GM10266 (cell line): ENCODE results near the gene CCN2.

ENCODE experiments used
- DNase-seq: peaks from one replicate; pipeline ENCODE4 v3.0.0; 2012; ENCODE audit errors: extremely low spot score
- TF ChIP-seq, protein P1 (sequence below): IDR thresholded peaks from 2 replicates; pipeline ENCODE4 v1.5.1; 2012; ENCODE audit warnings: mild to moderate bottlenecking, low read depth; ENCODE audit not compliant: control insufficient read depth, insufficient read depth; ENCODE audit errors: missing control alignments

CCN2 gene

DNA sequence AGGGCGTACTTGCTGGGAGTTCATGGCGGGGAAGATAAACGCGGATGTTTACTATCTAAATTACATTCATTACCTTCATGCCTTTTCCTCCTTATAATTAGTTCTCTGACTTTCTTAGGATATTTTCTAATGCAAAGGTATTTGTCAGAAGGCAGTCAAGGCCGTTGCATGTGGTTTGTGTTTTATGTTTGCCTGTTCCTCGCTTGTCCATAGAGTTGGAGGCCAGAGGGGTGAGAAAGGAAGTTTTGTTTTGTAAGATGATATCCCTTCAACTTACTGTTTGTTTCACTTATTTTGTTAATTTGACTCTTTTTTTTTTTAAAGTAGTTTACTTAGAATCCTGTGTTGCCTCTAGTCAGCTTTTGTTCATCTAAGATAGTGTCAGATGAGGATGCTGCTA, 4.0 kb upstream of the CCN2 start:
- no peak for DNase-seq
- TF ChIP-seq, protein P1, sequence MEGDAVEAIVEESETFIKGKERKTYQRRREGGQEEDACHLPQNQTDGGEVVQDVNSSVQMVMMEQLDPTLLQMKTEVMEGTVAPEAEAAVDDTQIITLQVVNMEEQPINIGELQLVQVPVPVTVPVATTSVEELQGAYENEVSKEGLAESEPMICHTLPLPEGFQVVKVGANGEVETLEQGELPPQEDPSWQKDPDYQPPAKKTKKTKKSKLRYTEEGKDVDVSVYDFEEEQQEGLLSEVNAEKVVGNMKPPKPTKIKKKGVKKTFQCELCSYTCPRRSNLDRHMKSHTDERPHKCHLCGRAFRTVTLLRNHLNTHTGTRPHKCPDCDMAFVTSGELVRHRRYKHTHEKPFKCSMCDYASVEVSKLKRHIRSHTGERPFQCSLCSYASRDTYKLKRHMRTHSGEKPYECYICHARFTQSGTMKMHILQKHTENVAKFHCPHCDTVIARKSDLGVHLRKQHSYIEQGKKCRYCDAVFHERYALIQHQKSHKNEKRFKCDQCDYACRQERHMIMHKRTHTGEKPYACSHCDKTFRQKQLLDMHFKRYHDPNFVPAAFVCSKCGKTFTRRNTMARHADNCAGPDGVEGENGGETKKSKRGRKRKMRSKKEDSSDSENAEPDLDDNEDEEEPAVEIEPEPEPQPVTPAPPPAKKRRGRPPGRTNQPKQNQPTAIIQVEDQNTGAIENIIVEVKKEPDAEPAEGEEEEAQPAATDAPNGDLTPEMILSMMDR = no peak

DNA sequence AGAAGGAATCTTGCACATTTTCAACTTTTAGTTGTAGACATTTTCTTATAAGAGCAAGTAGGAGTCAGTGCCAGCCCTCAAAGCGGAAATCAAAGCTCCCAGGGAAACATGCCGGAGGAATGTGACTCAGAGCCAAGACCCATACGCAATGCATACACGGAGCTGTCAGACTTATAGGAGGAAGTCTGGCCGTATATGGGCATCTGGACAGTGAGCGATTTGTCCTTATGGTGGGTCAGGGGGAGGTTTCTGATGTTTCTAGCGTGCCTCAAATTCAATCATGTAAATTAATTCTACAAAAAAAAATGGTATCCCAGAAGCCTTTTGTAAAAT, 3.6 kb upstream of the CCN2 start:
- DNase-seq = no peak
- TF ChIP-seq, protein P1 = no peak

DNA sequence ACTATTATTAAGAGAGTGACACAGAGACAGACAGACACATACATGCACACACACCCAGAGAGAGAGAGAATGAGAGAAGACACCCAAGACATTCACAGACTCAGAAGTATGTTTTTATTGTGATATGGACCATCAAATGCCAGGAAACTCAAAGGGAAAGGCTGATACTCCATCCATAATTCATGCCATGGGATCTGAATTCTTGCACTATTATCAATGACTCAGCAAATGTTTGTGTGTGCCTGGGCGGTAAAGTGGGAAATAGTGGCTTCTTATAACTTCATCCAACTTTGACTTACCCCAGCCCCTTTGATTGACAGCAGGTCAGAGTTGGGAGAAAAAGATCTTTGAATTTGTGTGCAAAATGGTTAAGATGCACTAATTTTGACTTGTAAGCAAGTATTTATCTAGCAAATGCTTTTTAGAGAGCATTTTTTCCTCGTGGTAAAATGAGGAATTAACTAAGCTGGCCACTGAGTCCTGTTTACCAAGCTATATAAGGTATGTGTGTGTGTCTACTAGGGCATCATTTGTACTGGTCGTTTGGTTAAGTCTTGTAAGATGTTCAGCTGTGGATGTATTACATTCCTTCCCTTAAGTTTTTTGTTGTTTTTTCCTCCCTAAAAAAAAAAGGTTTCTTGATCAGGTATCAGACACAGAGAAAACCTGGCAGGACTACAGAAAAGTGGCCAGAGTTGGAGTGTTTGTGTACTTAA, 3.0 kb upstream of the CCN2 start:
- TF ChIP-seq, protein P1 = no peak
- no peak for DNase-seq

DNA sequence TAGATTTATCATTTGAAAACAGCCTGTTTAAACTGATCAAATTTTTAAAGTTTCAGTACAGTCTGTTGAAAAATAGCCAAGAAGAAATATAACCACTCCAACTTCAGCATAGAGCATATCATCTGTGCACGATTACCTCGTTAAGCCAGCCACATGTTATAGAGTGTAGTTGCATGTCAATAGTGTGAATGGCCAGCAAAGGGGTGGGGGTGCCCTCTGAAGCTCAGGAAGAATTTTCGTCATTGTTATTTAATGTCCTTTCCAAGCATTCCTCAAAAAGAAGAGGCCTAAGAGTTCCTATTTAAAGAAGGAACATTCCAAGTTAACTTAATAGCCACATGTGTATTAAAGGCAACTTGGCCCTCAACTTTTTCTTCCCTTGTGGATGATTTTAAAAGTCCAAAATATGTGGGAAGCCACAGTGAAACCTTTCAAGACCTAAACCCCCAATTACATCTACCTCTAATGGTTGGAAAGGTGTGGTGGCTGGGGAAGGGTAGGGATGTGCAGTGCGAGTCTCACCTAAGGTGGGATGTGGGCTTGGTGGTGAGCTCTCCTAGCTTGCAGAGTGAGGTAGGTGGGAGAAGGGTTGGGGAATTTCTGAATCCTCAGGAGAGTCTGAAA, 1.8 kb upstream of the CCN2 start:
- no peak for DNase-seq
- TF ChIP-seq, protein P1 = no peak

DNA sequence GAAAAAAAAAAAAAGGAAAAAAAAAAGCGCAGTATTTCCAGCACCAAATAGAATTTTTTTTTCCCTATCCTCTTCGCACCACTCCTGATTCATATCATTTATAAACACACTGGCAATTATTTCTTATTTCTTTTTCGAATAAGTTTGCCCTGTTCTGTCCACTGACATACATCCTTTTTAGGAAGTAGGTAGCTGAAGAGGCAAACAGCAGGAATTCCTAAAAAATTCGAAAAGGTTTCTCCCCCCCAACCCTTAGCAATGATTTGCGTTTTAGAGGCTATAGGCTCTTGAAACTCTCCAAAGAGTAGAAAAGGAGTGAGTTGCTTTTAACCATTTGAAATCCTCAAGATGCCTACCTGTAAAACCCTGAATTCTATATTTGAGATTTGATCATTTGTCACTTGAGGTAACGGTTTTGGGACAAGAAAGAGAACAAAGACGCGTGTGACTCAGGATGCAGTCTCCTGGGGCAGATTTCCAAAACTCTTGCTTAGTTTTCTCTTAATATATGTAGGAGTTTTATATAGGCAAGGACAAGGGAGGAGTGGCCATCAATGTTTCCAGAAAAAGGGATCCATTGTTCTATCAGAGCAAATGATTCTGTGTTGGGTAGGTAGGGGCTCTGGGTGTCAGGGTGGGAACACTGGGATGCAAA, 531 bp upstream of the CCN2 start:
- no peak for DNase-seq

DNA sequence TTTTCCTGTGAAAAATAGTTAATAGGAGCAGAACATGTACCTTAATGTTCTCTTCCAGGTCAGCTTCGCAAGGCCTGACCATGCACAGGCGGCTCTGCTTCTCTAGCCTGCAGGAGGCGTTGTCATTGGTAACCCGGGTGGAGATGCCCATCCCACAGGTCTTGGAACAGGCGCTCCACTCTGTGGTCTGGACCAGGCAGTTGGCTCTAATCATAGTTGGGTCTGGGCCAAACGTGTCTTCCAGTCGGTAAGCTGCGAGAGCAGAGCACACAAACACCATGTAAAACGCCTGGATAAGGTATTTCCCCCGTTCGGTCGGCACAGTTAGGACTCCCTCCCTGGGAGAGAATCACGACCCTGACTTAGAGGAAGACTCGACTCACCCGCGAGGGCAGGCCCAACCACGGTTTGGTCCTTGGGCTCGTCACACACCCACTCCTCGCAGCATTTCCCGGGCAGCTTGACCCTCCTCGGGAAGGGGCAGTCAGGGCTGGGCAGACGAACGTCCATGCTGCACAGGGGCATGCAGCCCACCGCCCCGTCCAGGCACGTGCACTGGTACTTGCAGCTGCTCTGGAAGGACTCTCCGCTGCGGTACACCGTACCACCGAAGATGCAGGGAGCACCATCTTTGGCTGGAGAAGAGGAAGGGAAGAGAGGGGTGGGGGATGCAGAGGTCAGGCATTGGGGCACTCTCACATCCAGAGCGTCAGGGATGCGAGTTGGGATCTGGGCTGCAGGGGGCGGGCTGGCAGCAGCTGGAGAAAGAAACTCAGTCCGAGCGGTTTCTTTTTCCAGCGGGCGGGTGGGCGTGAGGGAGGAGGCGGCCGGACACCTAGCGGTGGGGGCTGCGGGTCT, 1.0 kb downstream of the CCN2 start:
- TF ChIP-seq, protein P1 = peak; percentile 32
- DNase-seq = peak; percentile 51

More for the DNA sequence above, 531 bp upstream of the CCN2 start:
- TF ChIP-seq, protein P1 = no peak
